GM10266 (cell line): ENCODE measurements around the gene MARVELD1.
A peak's percentile ranks its signal among the peaks of the same experiment; 100 is the strongest.

ENCODE experiments used
- DNase-seq: peaks from one replicate; pipeline ENCODE4 v3.0.0; 2012; ENCODE audit errors: extremely low spot score
- TF ChIP-seq, protein P1 (sequence below): IDR thresholded peaks from 2 replicates; pipeline ENCODE4 v1.5.1; 2012; ENCODE audit warnings: mild to moderate bottlenecking, low read depth; ENCODE audit not compliant: control insufficient read depth, insufficient read depth; ENCODE audit errors: missing control alignments

MARVELD1 gene

DNA sequence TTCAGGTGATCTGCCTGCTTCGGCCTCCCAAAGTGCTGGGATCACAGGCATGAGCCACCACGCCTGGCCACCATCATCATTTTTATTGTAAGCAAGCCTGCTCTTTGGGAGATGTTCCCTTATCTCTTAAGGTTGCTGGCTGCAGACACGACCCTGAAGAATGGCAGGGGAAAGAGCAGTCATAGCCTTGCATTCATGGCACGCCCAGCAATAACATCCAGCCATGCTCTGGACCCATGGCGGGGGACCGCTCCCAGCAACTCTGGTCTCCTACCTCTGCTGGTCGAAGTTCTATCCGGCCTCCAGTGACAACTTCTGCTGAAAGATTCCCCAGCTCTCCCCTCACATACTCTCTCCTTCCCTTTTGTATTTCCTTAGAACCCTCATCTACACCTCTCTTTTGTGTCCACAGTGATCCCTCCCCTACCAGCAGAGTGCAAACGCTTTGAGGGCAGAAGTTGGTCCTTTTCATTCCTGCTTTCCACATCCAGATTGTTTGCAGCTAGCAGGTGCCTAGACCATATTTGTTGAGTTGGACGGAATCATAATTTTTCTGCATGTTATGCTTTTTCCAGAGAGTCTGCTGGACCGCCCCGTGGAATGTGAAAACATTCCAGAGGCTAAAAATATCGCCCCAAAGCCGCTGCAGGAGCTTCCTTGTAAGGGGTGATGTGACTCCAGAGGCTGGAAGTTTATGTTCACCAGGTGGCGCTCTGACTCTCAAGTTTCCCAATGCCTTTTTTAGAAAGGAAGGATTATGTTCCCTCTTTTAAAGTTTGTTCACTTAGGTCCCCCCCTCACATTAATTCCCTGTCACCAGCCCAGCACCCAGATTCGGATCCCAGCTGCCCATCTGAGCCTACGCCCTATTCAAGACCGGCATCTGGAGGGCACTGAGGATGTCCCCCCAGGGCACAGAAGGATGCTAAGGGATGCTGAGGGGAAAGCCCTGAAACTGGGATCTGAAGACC lies 4.3 kb upstream of the MARVELD1 start:
- TF ChIP-seq, protein P1, sequence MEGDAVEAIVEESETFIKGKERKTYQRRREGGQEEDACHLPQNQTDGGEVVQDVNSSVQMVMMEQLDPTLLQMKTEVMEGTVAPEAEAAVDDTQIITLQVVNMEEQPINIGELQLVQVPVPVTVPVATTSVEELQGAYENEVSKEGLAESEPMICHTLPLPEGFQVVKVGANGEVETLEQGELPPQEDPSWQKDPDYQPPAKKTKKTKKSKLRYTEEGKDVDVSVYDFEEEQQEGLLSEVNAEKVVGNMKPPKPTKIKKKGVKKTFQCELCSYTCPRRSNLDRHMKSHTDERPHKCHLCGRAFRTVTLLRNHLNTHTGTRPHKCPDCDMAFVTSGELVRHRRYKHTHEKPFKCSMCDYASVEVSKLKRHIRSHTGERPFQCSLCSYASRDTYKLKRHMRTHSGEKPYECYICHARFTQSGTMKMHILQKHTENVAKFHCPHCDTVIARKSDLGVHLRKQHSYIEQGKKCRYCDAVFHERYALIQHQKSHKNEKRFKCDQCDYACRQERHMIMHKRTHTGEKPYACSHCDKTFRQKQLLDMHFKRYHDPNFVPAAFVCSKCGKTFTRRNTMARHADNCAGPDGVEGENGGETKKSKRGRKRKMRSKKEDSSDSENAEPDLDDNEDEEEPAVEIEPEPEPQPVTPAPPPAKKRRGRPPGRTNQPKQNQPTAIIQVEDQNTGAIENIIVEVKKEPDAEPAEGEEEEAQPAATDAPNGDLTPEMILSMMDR, result peak; percentile 60
- no peak for DNase-seq

DNA sequence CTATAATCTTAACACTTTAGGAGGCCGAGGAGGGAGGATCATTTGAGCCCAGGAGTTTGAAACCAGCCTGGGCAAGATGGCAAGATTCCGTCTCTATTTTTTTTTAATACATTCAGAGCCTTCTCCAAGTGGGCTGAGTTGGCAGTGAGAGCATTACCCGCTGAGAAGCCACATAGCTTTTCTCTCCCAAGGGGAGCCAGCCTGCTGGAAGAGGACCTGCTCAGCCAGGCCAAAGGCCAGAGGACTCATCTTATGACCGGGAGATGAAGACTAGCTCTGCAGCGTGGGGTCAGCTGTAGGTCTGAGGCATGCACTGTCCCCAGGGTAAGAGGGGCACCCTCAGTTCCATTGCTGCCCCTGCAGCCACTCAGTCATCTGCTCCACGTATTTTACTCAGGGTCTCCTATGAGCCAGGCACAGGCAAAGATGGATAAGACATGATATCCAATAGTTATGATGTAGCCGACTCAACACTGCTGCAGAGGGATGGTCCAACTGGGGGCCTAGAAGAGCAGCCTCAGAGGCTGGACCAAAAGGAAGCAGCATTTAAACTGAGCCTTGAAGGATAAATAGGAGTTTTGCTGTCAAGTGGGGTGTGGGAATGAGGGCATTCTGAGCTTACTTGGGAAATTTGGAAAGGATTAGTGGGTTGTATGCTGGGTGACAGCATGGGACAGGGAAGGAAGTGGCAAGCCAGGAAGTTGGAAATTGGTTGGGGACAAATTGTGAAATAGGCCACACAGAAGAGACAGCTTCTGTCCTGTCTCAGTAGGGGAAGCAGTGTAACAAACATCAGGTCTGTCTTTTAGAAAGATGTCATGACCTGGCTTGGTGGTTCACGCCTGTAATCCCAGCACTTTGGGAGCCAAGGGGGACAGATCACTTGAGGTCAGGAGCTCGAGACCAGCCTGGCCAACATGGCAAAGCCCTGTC lies 1.6 kb upstream of the MARVELD1 start:
- no peak for DNase-seq
- TF ChIP-seq, protein P1, result no peak

DNA sequence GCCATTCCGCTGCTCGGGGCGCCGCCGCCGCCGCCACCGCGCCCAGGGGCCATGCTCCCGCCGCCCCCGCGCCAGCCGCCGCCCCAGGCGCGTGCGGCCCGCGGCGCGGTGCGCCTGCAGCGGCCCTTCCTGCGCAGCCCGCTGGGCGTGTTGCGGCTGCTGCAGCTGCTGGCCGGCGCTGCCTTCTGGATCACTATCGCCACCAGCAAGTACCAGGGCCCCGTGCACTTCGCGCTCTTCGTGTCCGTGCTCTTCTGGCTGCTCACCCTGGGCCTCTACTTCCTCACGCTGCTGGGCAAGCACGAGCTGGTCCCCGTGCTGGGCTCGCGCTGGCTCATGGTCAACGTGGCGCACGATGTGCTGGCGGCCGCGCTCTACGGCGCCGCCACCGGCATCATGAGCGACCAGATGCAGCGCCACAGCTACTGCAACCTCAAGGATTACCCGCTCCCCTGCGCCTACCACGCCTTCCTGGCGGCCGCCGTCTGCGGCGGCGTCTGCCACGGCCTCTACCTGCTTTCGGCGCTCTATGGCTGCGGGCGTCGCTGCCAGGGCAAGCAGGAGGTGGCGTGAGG lies 383 bp downstream of the MARVELD1 start:
- TF ChIP-seq, protein P1, result peak; percentile 49
- peak; percentile 86 for DNase-seq

DNA sequence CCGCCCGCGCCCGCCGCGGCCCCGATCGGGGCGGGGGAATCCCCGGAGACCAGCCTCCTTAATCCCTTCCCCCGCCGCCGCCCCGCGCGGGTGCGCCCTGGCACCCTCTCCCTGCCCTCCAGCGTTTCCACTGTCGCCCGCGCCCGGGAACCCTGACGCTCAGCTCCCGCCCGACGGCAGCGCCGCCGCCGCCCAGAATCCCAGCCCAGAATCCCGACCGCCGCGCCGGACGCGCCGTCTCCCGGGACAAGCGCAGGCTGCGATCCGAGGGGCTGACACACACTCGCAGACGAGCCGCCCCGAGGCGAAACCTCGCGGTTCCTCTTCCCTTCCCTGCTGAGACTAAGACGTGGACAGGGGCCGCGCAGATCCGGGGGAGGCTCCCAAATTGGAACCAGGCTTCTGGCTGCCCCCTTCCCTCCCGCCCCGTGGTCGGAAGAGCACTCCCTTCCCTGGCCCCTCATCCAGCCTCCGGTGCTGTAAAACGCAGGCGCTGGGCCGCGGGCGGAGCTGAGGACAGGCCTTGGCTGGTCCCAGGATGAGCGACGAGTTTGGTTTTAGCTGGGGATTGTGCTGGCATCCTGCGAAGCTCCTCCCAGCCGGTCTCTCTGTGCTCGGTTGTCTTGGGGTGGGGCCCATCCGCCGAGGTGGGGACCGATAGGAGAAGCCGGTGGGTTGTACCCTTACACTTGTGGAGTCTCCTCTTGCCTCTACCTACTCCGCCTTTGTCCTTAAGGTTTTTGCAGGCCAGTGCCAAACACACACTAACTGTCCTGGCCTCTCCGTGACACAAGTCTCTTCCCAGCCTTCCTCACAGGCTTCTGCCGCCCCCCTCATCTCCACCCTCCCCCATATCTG lies 1.1 kb downstream of the MARVELD1 start:
- TF ChIP-seq, protein P1, result no peak
- DNase-seq, result peak; percentile 68

DNA sequence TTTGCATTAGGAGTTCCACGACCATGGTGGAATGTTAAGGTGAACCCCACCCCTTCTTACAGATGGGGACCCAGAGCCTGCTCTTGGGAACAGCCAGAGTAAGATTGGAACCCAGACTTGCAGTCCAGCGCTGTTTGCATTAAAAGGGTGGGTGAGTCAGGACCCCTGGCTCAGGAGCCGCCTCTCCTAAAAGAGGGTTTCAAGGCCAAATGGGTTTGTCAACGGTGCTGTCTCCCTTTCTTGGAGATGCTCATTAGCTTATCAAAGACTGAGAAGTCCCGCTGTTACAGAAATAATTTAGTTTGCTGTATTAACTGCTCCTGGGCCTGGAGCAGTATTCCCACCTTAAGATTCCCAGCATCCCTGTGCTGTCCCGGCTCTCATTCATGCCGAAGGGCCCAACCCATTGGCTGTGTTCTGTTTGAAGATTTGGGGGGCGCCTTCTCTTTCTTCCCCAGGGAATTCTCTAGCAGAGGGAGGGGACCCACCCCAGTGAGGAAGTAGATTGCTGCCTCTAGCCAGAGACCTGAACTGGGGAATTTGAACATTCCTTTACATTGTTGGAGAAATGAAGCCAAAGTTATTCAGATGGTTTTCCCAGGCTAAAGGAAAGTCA lies 1.8 kb downstream of the MARVELD1 start:
- DNase-seq, result no peak
- TF ChIP-seq, protein P1, result no peak

DNA sequence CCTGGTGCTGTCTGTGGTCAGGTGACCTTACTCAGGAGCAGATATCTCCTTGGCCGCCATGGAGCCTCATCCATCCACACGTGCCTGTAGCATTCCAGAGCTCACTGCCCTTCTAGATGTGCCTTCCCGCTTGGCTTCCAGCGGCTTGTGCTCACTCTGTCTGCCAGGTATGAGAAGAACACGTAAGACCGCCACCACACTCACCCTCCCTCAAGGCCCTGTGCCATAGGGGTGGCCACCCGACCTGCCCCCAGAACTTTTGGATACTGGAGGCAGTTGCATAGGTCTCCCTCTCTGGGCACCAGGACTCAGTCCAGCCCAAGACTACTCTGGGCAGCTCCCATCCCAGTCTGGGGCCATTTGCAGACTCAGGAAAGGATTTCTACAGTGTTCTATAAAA lies 4.1 kb downstream of the MARVELD1 start:
- TF ChIP-seq, protein P1, result no peak
- no peak for DNase-seq
